ENCODE data around the gene COL5A1.

The COL5A1 gene

DNA sequence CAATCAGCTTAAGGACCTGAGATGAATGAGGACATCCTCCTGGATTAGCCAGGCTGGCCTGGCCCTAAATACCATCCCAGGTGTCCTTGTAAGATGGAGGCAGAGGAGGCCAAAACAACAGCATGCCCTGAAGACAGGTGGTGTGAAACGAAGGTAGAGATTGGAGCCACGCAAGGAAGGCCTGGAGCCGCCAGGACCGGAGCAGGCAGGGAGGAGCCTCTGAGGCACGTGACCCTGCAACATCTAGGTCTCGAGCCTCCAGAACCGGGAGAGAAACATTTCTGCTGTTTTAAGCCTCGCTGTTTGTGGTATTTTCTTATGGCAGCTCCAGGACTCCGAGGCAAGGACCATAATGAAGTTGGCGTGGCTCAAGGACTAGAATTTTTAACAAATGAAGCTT is 9.7 kb upstream of the COL5A1 start:
- Histone ChIP-seq H3K27ac (ENCODE audit: low read depth, low read length) (no peak overlapping the region), H3K36me3 (ENCODE audit: control insufficient read depth, insufficient read depth, low read length) (no peaks in the 10 kb centered on the region), H3K27me3 (ENCODE audit: control insufficient read depth, insufficient read depth, low read length) (no peaks in the 10 kb centered on the region)

DNA sequence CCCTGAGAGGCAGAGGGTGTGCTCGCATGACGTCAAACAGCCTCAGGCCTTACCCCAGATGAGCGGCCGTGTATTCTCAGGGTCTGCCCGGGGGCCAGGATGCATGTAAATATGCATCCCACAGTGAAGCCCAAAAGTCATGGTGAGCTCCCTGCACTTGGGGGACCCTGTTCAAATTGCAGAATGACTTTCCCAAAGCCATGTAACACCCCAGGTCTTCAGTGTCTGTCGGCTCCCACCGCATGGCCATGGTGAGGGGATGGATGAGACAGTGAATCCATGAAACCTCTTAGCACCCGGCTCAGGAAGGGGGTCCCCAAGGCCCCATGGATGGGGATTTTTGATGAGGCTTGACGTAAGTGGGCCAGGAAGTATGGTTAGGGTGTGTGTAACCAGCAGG is 9.3 kb upstream of the COL5A1 start:
- Histone ChIP-seq H3K4me3 (ENCODE audit: low read length) (no peak overlapping the region), H3K4me1 (ENCODE audit: control insufficient read depth, insufficient read depth, low read length) (no peaks in the 10 kb centered on the region), H3K27ac (ENCODE audit: low read depth, low read length) (no peak overlapping the region), H3K27me3 (ENCODE audit: control insufficient read depth, insufficient read depth, low read length) (no peaks in the 10 kb centered on the region), H3K36me3 (ENCODE audit: control insufficient read depth, insufficient read depth, low read length) (no peaks in the 10 kb centered on the region), H3K9ac (ENCODE audit: low read length) (no peak overlapping the region)

More for the DNA sequence above, 9.7 kb upstream of the COL5A1 start:
- Histone ChIP-seq H3K4me3 (ENCODE audit: low read length) (no peak overlapping the region), H3K4me1 (ENCODE audit: control insufficient read depth, insufficient read depth, low read length) (no peaks in the 10 kb centered on the region), H3K9ac (ENCODE audit: low read length) (no peak overlapping the region)

DNA sequence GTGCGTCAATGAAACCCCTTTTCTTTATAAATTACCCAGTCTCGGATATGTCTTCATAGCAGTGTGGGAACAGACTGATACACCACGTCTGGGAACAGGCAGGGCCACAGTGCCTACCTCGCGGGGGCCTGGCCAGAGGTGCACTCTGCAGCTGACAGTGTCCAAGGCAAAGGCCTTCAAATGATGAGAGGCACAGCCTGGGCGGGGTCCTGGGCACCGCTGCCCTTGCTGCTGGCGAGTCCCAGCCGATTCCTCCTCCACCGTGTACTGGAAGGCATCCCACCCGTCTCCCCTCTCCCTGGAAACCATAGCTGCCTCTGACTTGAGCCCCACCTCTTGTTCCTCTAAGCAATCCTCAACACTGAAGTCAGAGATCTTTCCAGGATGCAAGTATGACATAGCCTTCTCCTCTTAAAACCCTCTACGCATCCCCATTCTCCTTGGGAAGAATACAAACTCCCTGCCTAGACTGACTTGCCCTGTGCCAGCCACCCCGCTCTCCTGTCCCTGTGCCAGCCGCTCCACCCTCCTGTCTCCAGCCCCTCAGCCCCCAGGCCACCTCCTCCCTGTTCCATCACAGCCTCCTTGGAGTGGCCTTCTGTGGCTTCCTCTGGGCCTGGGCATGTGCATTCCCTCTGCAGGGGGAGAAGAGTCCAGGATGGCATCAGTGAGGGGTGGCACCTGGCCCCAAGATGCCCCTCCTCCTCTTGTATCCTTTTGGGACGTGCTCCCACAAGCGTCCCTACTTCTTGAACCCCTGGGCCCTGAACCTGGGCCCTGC is 8.1 kb upstream of the COL5A1 start:
- H3K36me3 ChIP-seq (ENCODE audit: control insufficient read depth, insufficient read depth, low read length), result no peaks in the 10 kb centered on the region

DNA sequence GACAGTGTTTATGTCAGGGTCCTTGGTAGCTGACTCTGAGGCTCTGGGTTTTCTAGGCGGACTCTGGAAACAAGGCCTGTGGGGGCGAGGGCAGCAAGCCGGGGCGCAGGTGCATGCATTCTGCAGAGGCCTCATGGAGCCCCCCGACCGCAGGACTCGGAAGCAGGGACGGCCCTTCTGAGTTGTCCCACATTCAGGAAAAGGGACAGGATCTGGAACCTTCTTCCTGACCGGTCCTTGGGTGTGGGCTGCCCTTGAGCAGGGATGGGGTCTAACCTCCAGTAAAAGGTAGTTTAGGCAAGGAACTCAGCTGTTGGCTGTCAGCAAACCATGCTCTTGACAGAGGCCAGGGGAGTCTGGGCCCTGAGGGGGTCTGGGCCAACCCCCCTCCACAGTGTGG is 7.4 kb upstream of the COL5A1 start:
- H3K27me3 ChIP-seq (ENCODE audit: control insufficient read depth, insufficient read depth, low read length), result no peaks in the 10 kb centered on the region
- H3K27ac ChIP-seq (ENCODE audit: low read depth, low read length), result no peak overlapping the region
- H3K4me1 ChIP-seq (ENCODE audit: control insufficient read depth, insufficient read depth, low read length), result no peaks in the 10 kb centered on the region
- H3K9ac ChIP-seq (ENCODE audit: low read length), result no peak overlapping the region
- no peaks in the 10 kb centered on the region for H3K36me3 ChIP-seq (ENCODE audit: control insufficient read depth, insufficient read depth, low read length)
- no peak overlapping the region for H3K4me3 ChIP-seq (ENCODE audit: low read length)

More for the DNA sequence above, 8.1 kb upstream of the COL5A1 start:
- Histone ChIP-seq H3K27ac (ENCODE audit: low read depth, low read length) (no peak overlapping the region), H3K4me1 (ENCODE audit: control insufficient read depth, insufficient read depth, low read length) (no peaks in the 10 kb centered on the region), H3K27me3 (ENCODE audit: control insufficient read depth, insufficient read depth, low read length) (no peaks in the 10 kb centered on the region), H3K9ac (ENCODE audit: low read length) (no peak overlapping the region), H3K4me3 (ENCODE audit: low read length) (no peak overlapping the region)

DNA sequence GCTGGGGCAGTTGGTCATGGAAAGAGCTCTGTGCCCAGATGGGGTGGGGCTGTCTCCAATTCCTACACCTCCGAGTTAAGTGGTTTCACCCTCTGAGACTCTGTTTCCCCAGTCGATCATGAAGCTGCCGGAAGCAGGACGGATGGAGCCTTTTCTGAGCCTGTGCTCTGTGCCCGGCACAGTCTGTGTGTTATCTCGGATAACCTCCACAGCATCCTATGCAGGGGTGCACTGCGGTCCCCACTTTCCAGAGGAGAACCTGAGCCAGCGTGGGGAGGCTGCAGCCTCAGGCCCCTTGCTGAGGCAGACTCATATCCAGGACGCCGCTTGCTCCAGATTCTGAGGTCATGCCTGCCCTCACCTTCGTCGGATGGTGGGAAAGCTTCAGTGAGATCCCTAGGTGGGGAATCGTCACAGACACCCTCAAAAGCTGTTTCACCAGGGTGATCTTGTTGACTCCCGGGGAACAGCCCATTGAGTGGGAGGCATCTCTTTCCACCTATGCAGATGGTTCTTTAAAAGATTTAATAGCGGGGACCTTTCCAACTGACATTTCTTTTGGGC is 6.9 kb upstream of the COL5A1 start:
- Histone ChIP-seq H3K27me3 (ENCODE audit: control insufficient read depth, insufficient read depth, low read length) (no peaks in the 10 kb centered on the region), H3K4me1 (ENCODE audit: control insufficient read depth, insufficient read depth, low read length) (no peaks in the 10 kb centered on the region), H3K27ac (ENCODE audit: low read depth, low read length) (no peak overlapping the region), H3K36me3 (ENCODE audit: control insufficient read depth, insufficient read depth, low read length) (no peaks in the 10 kb centered on the region), H3K9ac (ENCODE audit: low read length) (no peak overlapping the region), H3K4me3 (ENCODE audit: low read length) (no peak overlapping the region)

DNA sequence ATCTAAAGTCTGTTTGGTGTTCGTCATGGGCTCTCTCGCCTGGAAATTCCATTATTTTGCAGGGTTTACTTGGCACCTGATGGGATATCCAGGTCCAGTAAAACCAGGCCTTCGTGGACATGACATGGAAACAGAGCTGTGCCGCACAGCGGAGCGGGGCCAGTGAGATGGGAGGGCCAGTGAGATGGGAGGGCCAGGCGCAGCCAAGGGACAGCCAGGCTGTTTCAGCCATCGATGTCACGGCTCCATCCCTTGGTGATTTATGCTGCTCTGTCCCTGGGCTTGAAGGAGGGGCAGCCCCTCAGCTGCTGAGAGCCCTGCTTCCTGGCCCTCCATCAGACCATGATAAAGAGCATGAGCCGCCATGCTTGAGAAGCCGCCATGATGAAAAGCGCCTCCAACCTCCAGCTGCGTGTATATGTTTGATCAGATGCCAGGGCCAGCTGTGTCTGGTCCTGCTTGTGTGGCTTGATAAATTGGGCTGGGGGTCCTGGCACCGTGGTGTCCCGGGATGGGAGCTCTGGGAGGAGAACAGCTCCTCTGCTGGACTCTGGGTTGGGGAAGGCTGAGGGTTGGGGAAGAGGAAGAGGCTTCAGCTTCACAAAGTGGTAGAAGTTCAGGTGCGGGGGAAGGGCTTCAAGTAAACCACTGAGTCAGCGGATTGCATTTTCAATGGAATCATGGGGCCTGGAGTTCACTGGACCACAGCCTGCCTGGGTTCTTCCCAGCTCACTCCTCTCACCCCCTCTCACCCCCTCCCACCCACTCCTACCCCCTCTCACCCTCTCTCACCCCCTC is 6.1 kb upstream of the COL5A1 start:
- no peak overlapping the region for H3K9ac ChIP-seq (ENCODE audit: low read length)
- H3K36me3 ChIP-seq (ENCODE audit: control insufficient read depth, insufficient read depth, low read length), result no peaks in the 10 kb centered on the region
- H3K4me1 ChIP-seq (ENCODE audit: control insufficient read depth, insufficient read depth, low read length), result no peaks in the 10 kb centered on the region
- H3K4me3 ChIP-seq (ENCODE audit: low read length), result no peak overlapping the region
- no peak overlapping the region for H3K27ac ChIP-seq (ENCODE audit: low read depth, low read length)
- H3K27me3 ChIP-seq (ENCODE audit: control insufficient read depth, insufficient read depth, low read length), result no peaks in the 10 kb centered on the region

DNA sequence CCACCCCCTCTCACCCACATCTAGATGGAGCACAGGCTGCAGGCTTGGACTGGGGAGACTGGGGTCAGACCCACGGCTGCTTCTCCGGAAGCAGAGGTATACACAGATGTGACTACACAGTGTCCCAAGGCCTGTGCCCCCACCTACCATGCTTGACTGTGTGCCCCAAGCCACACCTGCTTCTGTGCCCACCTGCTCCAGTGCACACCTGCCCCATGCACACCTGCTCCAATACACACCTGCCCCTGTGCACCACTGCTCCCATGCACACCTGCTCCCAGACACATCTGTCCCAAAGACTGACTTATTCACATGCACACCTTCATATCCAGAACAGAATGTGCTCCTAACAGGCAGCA is 5.5 kb upstream of the COL5A1 start:
- Histone ChIP-seq H3K9ac (ENCODE audit: low read length) (no peak overlapping the region), H3K27me3 (ENCODE audit: control insufficient read depth, insufficient read depth, low read length) (no peaks in the 10 kb centered on the region), H3K4me3 (ENCODE audit: low read length) (no peak overlapping the region), H3K27ac (ENCODE audit: low read depth, low read length) (no peak overlapping the region), H3K4me1 (ENCODE audit: control insufficient read depth, insufficient read depth, low read length) (peaks cover 4% of the 10 kb centered on the region), H3K36me3 (ENCODE audit: control insufficient read depth, insufficient read depth, low read length) (no peaks in the 10 kb centered on the region)

DNA sequence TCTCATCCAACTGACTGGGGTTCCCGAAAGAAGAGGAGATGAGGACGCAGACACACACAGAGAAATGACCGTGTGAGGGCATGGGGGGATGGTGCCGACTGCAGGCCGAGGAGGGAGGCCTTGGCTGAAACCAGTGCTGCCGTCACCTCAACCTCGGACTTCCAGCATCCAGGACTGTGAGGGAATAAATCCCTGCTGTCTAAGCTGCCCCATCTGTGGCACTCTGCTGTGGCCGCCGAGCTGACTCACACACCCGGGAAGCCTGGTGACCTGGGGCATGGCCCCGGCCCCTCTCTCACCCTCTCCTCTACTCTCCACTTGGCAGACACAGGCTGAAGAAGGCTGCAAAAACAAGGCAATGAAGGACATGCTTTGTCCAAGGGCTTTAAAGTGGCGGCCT is 4.4 kb upstream of the COL5A1 start:
- Histone ChIP-seq H3K4me3 (ENCODE audit: low read length) (no peak overlapping the region), H3K27ac (ENCODE audit: low read depth, low read length) (no peak overlapping the region), H3K4me1 (ENCODE audit: control insufficient read depth, insufficient read depth, low read length) (peaks cover 4% of the 10 kb centered on the region), H3K36me3 (ENCODE audit: control insufficient read depth, insufficient read depth, low read length) (no peaks in the 10 kb centered on the region), H3K9ac (ENCODE audit: low read length) (no peak overlapping the region), H3K27me3 (ENCODE audit: control insufficient read depth, insufficient read depth, low read length) (no peaks in the 10 kb centered on the region)

DNA sequence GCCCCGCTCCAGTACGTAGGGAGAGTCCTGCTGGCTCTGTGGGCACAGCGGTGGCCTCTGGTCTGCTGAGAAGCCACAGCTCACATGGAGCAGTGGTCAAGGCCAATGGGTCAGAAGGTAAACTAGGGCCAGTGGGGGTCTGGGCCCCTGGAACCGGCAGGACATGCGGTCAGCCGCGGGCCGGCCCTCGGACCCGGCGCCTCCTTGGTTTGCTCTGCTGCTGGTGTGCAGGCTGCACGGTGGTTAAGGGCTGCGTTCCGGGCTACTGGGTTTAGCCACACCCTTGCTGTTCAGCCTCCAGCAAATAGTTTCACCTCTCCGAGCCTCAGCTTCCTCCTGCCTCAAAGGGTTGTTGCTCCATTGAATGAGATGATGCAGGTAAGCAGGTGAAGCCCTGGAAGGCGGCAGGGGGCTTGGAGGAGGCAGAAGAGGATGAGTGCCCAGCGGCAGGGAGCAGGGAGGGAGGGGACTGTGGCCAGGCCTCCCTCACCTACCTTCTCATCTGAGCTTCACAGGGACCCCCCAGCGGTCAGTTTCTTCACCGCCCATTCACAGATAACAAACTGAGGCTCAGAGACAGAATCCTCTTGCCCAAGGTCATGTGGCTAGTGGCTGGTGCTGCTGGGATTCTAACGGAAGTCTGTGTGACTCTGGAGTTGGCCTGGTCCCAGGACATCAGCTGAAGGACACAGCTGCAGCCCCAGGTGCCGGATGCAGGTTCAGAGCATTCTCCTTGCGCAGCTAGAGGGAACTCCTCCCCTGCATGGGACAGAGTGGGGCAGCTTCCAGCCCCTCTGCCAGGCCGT is 3.7 kb upstream of the COL5A1 start:
- H3K9ac ChIP-seq (ENCODE audit: low read length), result no peak overlapping the region
- no peaks in the 10 kb centered on the region for H3K36me3 ChIP-seq (ENCODE audit: control insufficient read depth, insufficient read depth, low read length)
- no peak overlapping the region for H3K4me3 ChIP-seq (ENCODE audit: low read length)
- H3K27ac ChIP-seq (ENCODE audit: low read depth, low read length), result no peak overlapping the region
- H3K27me3 ChIP-seq (ENCODE audit: control insufficient read depth, insufficient read depth, low read length), result no peaks in the 10 kb centered on the region
- H3K4me1 ChIP-seq (ENCODE audit: control insufficient read depth, insufficient read depth, low read length), result peaks cover 4% of the 10 kb centered on the region

DNA sequence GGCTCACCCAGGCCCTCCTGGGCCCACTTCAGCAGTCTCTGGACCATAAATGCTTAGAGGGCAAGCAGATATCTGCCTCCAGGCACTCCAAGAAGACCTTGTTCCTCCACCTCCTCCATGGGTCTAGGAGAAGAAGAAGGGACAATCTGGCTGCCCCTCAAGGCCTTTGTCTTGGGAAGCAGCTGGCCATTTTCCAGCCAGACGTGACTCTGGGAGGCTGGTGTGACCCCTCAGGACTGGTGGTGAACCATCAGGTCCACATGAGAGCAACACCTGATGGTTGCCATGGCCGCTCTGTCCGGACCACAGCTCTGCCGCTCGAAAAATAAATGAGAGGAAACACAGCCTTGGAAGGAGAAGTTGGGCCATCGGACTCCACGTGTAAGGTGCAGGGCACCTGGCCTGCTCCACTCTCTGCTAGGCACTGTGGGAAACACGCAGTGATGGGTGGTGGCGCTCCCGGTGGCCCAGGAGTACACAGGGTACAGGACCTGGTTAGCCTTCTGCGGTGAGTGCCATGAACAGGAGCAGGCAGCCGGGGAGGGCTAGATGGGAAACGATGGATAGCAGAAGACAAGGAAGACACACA is 3.0 kb upstream of the COL5A1 start:
- H3K4me3 ChIP-seq (ENCODE audit: low read length), result no peak overlapping the region
- H3K27ac ChIP-seq (ENCODE audit: low read depth, low read length), result no peak overlapping the region
- H3K27me3 ChIP-seq (ENCODE audit: control insufficient read depth, insufficient read depth, low read length), result no peaks in the 10 kb centered on the region
- H3K36me3 ChIP-seq (ENCODE audit: control insufficient read depth, insufficient read depth, low read length), result no peaks in the 10 kb centered on the region
- H3K9ac ChIP-seq (ENCODE audit: low read length), result no peak overlapping the region
- peaks cover 5% of the 10 kb centered on the region for H3K4me1 ChIP-seq (ENCODE audit: control insufficient read depth, insufficient read depth, low read length)

DNA sequence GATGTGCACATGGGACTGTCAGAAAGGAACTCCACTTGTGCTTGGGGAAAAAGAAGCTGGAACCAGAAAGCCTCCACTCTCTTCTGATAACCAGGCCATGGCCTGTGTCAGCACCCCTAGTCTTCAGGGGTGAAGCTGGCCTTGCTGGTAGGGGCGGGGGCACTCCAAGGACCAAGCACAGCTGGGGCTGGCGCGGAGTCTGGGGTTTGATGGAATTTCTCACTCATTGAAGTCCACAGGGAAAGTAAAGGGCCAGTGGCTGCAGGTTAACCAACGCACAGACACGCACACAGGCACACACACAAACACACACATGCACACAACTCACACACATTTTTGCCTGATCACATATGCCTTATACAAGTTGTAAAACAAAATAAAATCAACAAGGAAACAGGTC is 1.6 kb upstream of the COL5A1 start:
- H3K27ac ChIP-seq (ENCODE audit: low read depth, low read length), result no peak overlapping the region
- peaks cover 8% of the 10 kb centered on the region for H3K4me1 ChIP-seq (ENCODE audit: control insufficient read depth, insufficient read depth, low read length)
- H3K27me3 ChIP-seq (ENCODE audit: control insufficient read depth, insufficient read depth, low read length), result no peaks in the 10 kb centered on the region

More for the DNA sequence above, 1.6 kb upstream of the COL5A1 start:
- no peak overlapping the region for H3K4me3 ChIP-seq (ENCODE audit: low read length)
- no peaks in the 10 kb centered on the region for H3K36me3 ChIP-seq (ENCODE audit: control insufficient read depth, insufficient read depth, low read length)
- H3K9ac ChIP-seq (ENCODE audit: low read length), result no peak overlapping the region

All from rectal smooth muscle tissue (tissue), 1 donor.